ENCODE data around the gene BATF2. TPM values are rescaled to one million over a fixed set of nuclear protein-coding genes. Genes with fewer than 3 reads are reported as not detected.

BATF2 gene
- polyA plus RNA-seq, 1 donor from 2014 or later, result not detected

DNA sequence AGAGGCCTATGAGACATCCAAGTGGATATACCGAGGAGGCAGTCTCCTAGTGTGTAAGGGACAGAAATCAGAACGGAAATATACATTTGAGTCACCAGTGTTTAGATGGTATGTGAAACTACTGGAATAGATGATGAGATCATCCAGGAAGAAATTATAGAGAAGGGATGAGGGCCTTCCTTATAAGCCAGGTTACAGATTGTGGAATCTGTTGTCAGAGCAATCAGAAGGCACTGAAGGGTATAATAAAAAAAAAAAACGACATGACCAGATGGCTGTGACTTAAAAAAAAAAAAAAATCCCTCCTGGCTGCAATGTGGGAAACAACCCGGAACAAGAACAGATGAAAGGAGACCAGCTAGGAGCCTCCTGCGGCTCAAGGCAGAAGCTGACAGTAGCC, 27.6 kb downstream of the BATF2 start:
- Histone ChIP-seq H3K9me2 (ENCODE audit: insufficient read depth, low read length) (no peaks in the 10 kb centered on the region), H2AFZ (ENCODE audit: low read depth, low read length) (no peak overlapping the region), H3K36me3 (ENCODE audit: insufficient read depth, low read length) (no peaks in the 10 kb centered on the region), H3K4me3 (ENCODE audit: low read length) (no peak overlapping the region), H3F3A (ENCODE audit: insufficient read depth, low read length, poor library complexity, severe bottlenecking) (no peaks in the 10 kb centered on the region), H3K27me3 (ENCODE audit: insufficient read depth, low read depth, low read length) (no peaks in the 10 kb centered on the region), H3K9ac (ENCODE audit: low read length) (no peak overlapping the region), H3K27ac (ENCODE audit: low read length) (no peak overlapping the region), H3K4me2 (ENCODE audit: low read length) (no peak overlapping the region), H4K20me1 (ENCODE audit: insufficient read depth) (no peaks in the 10 kb centered on the region), H3K9me3 (ENCODE audit: low read length) (no peaks in the 10 kb centered on the region), H3K79me2 (replicated peaks; ENCODE audit: insufficient read depth, low read length) (no peaks in the 10 kb centered on the region)
- TF ChIP-seq SMC3 (conservative IDR thresholded peaks at IDR 0.05; ENCODE audit: poor library complexity) (no peak), RAD21 (conservative IDR thresholded peaks at IDR 0.05) (no peak), EZH2 (IDR thresholded peaks at IDR 0.05; ENCODE audit: borderline replicate concordance, insufficient read depth, low read length, poor library complexity, severe bottlenecking) (no peak), POLR2AphosphoS5 (IDR thresholded peaks at IDR 0.05) (no peak), TAF1 (IDR thresholded peaks at IDR 0.05; ENCODE audit: low read depth) (no peak), MXI1 (conservative IDR thresholded peaks at IDR 0.05; ENCODE audit: poor library complexity, severe bottlenecking) (no peak), EP300 (conservative IDR thresholded peaks at IDR 0.05; ENCODE audit: poor library complexity, severe bottlenecking) (no peak)
- TF ChIP-seq, protein P1, sequence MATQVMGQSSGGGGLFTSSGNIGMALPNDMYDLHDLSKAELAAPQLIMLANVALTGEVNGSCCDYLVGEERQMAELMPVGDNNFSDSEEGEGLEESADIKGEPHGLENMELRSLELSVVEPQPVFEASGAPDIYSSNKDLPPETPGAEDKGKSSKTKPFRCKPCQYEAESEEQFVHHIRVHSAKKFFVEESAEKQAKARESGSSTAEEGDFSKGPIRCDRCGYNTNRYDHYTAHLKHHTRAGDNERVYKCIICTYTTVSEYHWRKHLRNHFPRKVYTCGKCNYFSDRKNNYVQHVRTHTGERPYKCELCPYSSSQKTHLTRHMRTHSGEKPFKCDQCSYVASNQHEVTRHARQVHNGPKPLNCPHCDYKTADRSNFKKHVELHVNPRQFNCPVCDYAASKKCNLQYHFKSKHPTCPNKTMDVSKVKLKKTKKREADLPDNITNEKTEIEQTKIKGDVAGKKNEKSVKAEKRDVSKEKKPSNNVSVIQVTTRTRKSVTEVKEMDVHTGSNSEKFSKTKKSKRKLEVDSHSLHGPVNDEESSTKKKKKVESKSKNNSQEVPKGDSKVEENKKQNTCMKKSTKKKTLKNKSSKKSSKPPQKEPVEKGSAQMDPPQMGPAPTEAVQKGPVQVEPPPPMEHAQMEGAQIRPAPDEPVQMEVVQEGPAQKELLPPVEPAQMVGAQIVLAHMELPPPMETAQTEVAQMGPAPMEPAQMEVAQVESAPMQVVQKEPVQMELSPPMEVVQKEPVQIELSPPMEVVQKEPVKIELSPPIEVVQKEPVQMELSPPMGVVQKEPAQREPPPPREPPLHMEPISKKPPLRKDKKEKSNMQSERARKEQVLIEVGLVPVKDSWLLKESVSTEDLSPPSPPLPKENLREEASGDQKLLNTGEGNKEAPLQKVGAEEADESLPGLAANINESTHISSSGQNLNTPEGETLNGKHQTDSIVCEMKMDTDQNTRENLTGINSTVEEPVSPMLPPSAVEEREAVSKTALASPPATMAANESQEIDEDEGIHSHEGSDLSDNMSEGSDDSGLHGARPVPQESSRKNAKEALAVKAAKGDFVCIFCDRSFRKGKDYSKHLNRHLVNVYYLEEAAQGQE (IDR thresholded peaks at IDR 0.05; ENCODE audit: borderline replicate concordance), result no peak
- TF ChIP-seq, protein P2, sequence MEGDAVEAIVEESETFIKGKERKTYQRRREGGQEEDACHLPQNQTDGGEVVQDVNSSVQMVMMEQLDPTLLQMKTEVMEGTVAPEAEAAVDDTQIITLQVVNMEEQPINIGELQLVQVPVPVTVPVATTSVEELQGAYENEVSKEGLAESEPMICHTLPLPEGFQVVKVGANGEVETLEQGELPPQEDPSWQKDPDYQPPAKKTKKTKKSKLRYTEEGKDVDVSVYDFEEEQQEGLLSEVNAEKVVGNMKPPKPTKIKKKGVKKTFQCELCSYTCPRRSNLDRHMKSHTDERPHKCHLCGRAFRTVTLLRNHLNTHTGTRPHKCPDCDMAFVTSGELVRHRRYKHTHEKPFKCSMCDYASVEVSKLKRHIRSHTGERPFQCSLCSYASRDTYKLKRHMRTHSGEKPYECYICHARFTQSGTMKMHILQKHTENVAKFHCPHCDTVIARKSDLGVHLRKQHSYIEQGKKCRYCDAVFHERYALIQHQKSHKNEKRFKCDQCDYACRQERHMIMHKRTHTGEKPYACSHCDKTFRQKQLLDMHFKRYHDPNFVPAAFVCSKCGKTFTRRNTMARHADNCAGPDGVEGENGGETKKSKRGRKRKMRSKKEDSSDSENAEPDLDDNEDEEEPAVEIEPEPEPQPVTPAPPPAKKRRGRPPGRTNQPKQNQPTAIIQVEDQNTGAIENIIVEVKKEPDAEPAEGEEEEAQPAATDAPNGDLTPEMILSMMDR (IDR thresholded peaks at IDR 0.05; ENCODE audit: poor library complexity, severe bottlenecking), result no peak

DNA sequence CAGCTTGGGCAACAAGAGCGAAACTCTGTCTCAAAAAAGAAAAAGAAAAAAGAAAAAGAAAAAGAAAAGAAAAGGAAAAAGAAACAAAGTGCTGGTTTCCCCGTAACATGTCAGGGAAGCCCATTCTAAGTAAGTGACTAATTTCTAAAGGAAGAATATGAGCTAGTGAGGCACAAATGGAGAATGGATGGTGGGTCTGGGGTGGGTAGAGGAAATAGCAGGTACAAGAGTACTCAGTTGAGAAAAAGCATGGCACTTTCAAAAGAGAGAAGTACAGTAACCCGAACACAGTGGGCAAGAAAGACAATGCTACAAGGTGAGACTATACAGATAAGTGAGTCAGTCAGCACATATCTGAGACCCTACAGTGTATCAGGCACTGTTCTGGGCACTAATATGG, 29.4 kb downstream of the BATF2 start:
- Histone ChIP-seq H3K79me2 (replicated peaks; ENCODE audit: insufficient read depth, low read length) (no peaks in the 10 kb centered on the region), H2AFZ (ENCODE audit: low read depth, low read length) (no peak overlapping the region), H3K27me3 (ENCODE audit: insufficient read depth, low read depth, low read length) (no peaks in the 10 kb centered on the region), H3K9ac (ENCODE audit: low read length) (no peak overlapping the region), H3K27ac (ENCODE audit: low read length) (no peak overlapping the region), H3K4me2 (ENCODE audit: low read length) (no peak overlapping the region), H3K9me3 (ENCODE audit: low read length) (no peaks in the 10 kb centered on the region), H3K9me2 (ENCODE audit: insufficient read depth, low read length) (no peaks in the 10 kb centered on the region), H4K20me1 (ENCODE audit: insufficient read depth) (no peaks in the 10 kb centered on the region), H3F3A (ENCODE audit: insufficient read depth, low read length, poor library complexity, severe bottlenecking) (no peaks in the 10 kb centered on the region), H3K36me3 (ENCODE audit: insufficient read depth, low read length) (no peaks in the 10 kb centered on the region), H3K4me3 (ENCODE audit: low read length) (no peak overlapping the region)
- TF ChIP-seq TAF1 (IDR thresholded peaks at IDR 0.05; ENCODE audit: low read depth), result no peak
- TF ChIP-seq POLR2AphosphoS5 (IDR thresholded peaks at IDR 0.05), result no peak
- TF ChIP-seq RAD21 (conservative IDR thresholded peaks at IDR 0.05), result no peak
- no peak for TF ChIP-seq EP300 (conservative IDR thresholded peaks at IDR 0.05; ENCODE audit: poor library complexity, severe bottlenecking)
- TF ChIP-seq MXI1 (conservative IDR thresholded peaks at IDR 0.05; ENCODE audit: poor library complexity, severe bottlenecking), result no peak
- TF ChIP-seq, protein P1 (IDR thresholded peaks at IDR 0.05; ENCODE audit: borderline replicate concordance), result no peak

All from neural cell (in vitro differentiated cells).